Liver (tissue), 9 donors: Measurements from ENCODE around the gene AP3M1. TPM values are rescaled to one million over a fixed set of nuclear protein-coding genes. Genes with fewer than 3 reads are reported as not detected.

Source experiments
- DNase-seq: peaks from one replicate; pipeline ENCODE4 v3.0.0-alpha.2; 2017; ENCODE audit warnings: low spot score
- H3K27ac ChIP-seq, 2 donors: one replicate each; pipeline ENCODE4 v1.7.0; 2013; ENCODE audit warnings: inconsistent platforms in 2 of 2, low read length in 2 of 2, control low read depth in 1 of 2, low read depth in 1 of 2, mild to moderate bottlenecking in 1 of 2
- H3K27me3 ChIP-seq, 4 donors: one replicate each; pipeline versions ENCODE4 v1.6.1 to v1.7.0; 2013; ENCODE audit warnings: low read length in 3 of 4, inconsistent platforms in 1 of 4, mild to moderate bottlenecking in 1 of 4, moderate library complexity in 1 of 4; ENCODE audit not compliant: control insufficient read depth in 4 of 4, insufficient read depth in 4 of 4
- H3K36me3 ChIP-seq, 4 donors: one replicate each; pipeline versions ENCODE4 v1.6.1 to v1.7.0; 2013; ENCODE audit warnings: low read length in 3 of 4, mild to moderate bottlenecking in 3 of 4, low read depth in 1 of 4, moderate library complexity in 1 of 4; ENCODE audit not compliant: control insufficient read depth in 4 of 4, insufficient read depth in 3 of 4
- H3K4me1 ChIP-seq, 4 donors: one replicate each; pipeline versions ENCODE4 v1.6.1 to v1.7.0; 2013; ENCODE audit warnings: low read length in 3 of 4, mild to moderate bottlenecking in 3 of 4, moderate library complexity in 1 of 4; ENCODE audit not compliant: control insufficient read depth in 4 of 4, insufficient read depth in 4 of 4
- H3K4me3 ChIP-seq, 3 donors: one replicate each; pipeline versions ENCODE4 v1.6.1 to v1.7.0; 2013; ENCODE audit warnings: low read length in 3 of 3, control low read depth in 1 of 3, low read depth in 1 of 3, mild to moderate bottlenecking in 1 of 3
- H3K9ac ChIP-seq, 2 donors: one replicate each; pipeline ENCODE4 v1.7.0; 2013; ENCODE audit warnings: low read length in 2 of 2, mild to moderate bottlenecking in 2 of 2, moderate library complexity in 2 of 2, control low read depth in 1 of 2, low read depth in 1 of 2
- H3K9me3 ChIP-seq, 4 donors: one replicate each; pipeline versions ENCODE4 v1.6.1 to v1.7.0; 2013; ENCODE audit warnings: low read length in 3 of 4; ENCODE audit not compliant: control insufficient read depth in 4 of 4
- EGR1 ChIP-seq, 2 donors: IDR thresholded peaks; 2 replicates each; pipeline ENCODE4 v1.6.1; 2016 to 2018; ENCODE audit warnings: antibody characterized with exemption in 2 of 2, low read depth in 2 of 2
- FOXA2 ChIP-seq: IDR thresholded peaks from 2 replicates; pipeline ENCODE4 v1.6.1; 2016; ENCODE audit warnings: antibody characterized with exemption
- GABPA ChIP-seq, 2 donors: IDR thresholded peaks in 1 of 2; conservative IDR thresholded peaks in 1 of 2; 2 replicates each; pipeline ENCODE4 v1.6.1; 2016; ENCODE audit warnings: antibody characterized with exemption in 2 of 2, mild to moderate bottlenecking in 1 of 2, moderate library complexity in 1 of 2
- HNF4A ChIP-seq, 2 donors: conservative IDR thresholded peaks; 2 replicates each; pipeline ENCODE4 v1.6.1; 2016; ENCODE audit warnings: antibody characterized with exemption in 2 of 2, mild to moderate bottlenecking in 2 of 2
- HNF4G ChIP-seq: IDR thresholded peaks from 2 replicates; pipeline ENCODE4 v1.6.1; 2016; ENCODE audit warnings: antibody characterized with exemption
- JUND ChIP-seq, 2 donors: IDR thresholded peaks; 2 replicates each; pipeline ENCODE4 v1.6.1; 2016; ENCODE audit warnings: antibody characterized with exemption in 2 of 2
- NR2F2 ChIP-seq: IDR thresholded peaks from 2 replicates; pipeline ENCODE4 v1.6.1; 2016; ENCODE audit warnings: antibody characterized with exemption
- RAD21 ChIP-seq, 2 donors: IDR thresholded peaks; 2 replicates each; pipeline ENCODE4 v1.6.1; 2016; ENCODE audit warnings: antibody characterized with exemption in 2 of 2, mild to moderate bottlenecking in 2 of 2
- RXRA ChIP-seq, 2 donors: IDR thresholded peaks; 2 replicates each; pipeline ENCODE4 v1.6.1; 2017 to 2018; ENCODE audit warnings: antibody characterized with exemption in 2 of 2, mild to moderate bottlenecking in 1 of 2
- SP1 ChIP-seq: IDR thresholded peaks from 2 replicates; pipeline ENCODE4 v1.6.1; 2018; ENCODE audit warnings: antibody characterized with exemption, mild to moderate bottlenecking
- YY1 ChIP-seq: IDR thresholded peaks from 2 replicates; pipeline ENCODE4 v1.6.1; 2016; ENCODE audit warnings: antibody characterized with exemption, mild to moderate bottlenecking
- WGBS: extraction: QIAGEN DNeasy Blood & Tissue Kit; methylation state at CpG from one replicate; pipeline ENCODE4 v1.1.7; 2013; 5-methylcytosine and 5-hydroxymethylcytosine counted together
- polyA plus RNA-seq, 2 donors: library from polyadenylated mRNA; stranded (reverse) in 1 of 2; unstranded in 1 of 2; fragments of 200-250 nt in 1 of 2; fragments of >200 nt in 1 of 2; fragmentation: Nextera tagmentation in 1 of 2; extraction: Ambion mirVana in 1 of 2; gene quantifications; one replicate each; pipeline versions ENCODE4 v1.2.1 to v1.2.3, GENCODE V29; 2013 to 2015
- total RNA-seq, 2 donors: library from RNA; depleted of rRNA; stranded (reverse); fragments of >200 nt; gene quantifications; one replicate each; pipeline ENCODE4 v1.2.3, GENCODE V29; 2014
- TF ChIP-seq, protein P1 (sequence below): fragments of 150-350 bp; IDR thresholded peaks from 2 replicates; pipeline ENCODE4 v1.5.1; 2017; ENCODE audit warnings: improper control_type of control experiment, low read depth, low read length; ENCODE audit not compliant: missing input control
- TF ChIP-seq, protein P2 (sequence below): IDR thresholded peaks from 2 replicates; pipeline ENCODE4 v1.6.1; 2016; ENCODE audit warnings: antibody characterized with exemption
- TF ChIP-seq, protein P3 (sequence below): IDR thresholded peaks from 2 replicates; pipeline ENCODE4 v1.6.1; 2016; ENCODE audit warnings: antibody characterized with exemption
- TF ChIP-seq, protein P4 (sequence below): IDR thresholded peaks from 2 replicates; pipeline ENCODE4 v1.6.1; 2016; ENCODE audit warnings: antibody characterized with exemption
- TF ChIP-seq, protein P5 (sequence below): IDR thresholded peaks from 2 replicates; pipeline ENCODE4 v1.6.1; 2016; ENCODE audit warnings: antibody characterized with exemption, mild to moderate bottlenecking
- donor health status: healthy.
- donor health status: healthy.
- donor health status: healthy.
- donor health status: healthy.
- donor health status: healthy.

Gene AP3M1
- total and polyA plus RNA-seq, 4 donors, result 7.5 to 24.8 (median 16.6) TPM

DNA sequence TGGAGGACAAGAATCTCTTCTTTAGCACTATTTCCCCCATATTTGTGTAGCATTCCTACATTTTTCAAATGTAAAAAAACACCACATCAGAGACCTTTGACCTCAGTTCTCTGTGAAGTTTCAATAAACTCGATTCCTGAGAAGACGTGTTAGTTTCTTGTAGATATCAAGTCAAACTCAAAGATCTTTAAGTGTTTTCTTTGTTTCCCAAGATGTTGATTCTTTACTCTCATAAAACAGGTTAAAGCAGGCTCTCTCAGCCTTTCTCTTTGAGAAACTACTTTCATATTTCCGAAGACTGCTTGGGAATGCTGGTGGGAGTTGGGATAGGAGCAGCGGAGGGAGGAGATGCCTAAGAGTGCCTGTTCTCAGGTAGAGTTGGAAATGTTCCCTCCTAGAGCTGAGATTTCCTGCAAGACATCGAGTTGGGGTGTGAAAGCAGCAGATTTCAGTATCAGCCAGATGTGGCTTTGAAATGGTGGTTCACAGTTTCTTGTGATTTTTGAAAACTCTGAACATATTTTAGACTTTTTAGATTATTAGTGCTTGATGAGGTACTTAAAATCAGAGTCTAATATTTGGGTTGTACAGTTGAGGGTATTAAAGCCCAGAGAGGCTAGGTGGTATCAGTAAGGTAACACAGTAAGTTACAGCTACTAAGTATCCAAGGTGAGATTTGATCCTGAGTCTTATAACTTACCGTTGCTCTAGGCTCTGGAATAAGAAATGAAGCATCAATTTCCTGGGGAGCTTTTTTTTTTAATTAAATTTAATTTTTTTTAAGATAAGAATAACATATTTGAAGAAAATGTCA, 14.3 kb upstream of the AP3M1 start (continued):
- TF ChIP-seq RXRA (IDR thresholded peaks at IDR 0.05), result no peak
- no peak for TF ChIP-seq YY1

DNA sequence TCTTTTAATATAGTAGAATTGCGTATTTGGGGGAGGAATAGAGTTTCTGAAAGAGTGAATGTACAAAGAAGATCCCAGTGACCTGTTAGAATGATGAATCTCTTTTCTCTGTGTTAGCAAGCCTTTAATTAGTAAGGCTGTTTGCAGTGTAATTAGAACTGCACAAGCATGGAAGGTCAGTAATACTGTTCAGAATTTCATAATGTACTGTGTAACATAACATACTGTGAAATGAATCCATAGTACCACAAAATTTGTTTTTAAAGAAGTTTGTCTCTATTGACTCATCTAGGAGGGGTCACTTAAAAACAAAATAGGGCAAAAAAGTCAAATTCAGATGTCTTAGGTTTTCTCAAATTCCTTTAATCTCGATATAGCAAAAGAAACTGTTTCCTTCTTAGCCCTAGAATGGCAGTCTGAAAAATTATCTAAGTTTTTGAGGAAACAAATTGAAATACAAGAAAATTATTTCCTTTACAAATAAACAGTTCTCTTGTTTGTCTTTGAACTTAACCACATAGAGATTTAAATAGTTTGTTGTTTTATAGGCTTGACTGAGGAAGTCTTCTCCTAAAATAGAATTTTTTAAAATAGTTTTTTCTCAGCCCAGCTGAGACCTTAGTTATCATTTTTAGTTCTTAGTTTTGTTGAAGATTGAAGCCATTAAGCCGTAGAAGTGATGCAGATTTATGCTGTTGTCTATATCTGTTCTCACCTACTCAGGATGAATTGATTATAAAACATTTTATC, 12.9 kb upstream of the AP3M1 start:
- no peak for DNase-seq
- Histone ChIP-seq H3K9me3 (no peaks in the 10 kb centered on the region), H3K27ac (no peak overlapping the region), H3K27me3 (no peaks in the 10 kb centered on the region), H3K36me3 (no peaks in the 10 kb centered on the region), H3K4me1 (no peaks in the 10 kb centered on the region), H3K9ac (no peak overlapping the region), H3K4me3 (no peak overlapping the region)
- no peak for TF ChIP-seq NR2F2
- TF ChIP-seq JUND (IDR thresholded peaks at IDR 0.05), result no peak
- TF ChIP-seq, protein P1, sequence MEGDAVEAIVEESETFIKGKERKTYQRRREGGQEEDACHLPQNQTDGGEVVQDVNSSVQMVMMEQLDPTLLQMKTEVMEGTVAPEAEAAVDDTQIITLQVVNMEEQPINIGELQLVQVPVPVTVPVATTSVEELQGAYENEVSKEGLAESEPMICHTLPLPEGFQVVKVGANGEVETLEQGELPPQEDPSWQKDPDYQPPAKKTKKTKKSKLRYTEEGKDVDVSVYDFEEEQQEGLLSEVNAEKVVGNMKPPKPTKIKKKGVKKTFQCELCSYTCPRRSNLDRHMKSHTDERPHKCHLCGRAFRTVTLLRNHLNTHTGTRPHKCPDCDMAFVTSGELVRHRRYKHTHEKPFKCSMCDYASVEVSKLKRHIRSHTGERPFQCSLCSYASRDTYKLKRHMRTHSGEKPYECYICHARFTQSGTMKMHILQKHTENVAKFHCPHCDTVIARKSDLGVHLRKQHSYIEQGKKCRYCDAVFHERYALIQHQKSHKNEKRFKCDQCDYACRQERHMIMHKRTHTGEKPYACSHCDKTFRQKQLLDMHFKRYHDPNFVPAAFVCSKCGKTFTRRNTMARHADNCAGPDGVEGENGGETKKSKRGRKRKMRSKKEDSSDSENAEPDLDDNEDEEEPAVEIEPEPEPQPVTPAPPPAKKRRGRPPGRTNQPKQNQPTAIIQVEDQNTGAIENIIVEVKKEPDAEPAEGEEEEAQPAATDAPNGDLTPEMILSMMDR, result no peak
- no peak for TF ChIP-seq GABPA (IDR thresholded peaks at IDR 0.05 in 1 of 2, conservative IDR thresholded peaks at IDR 0.05 in 1 of 2)
- TF ChIP-seq EGR1 (IDR thresholded peaks at IDR 0.05; ENCODE audit: low read depth in 2 of 2), result no peak
- TF ChIP-seq RXRA (IDR thresholded peaks at IDR 0.05), result no peak
- no peak for TF ChIP-seq YY1
- no peak for TF ChIP-seq HNF4G
- no peak for TF ChIP-seq RAD21 (IDR thresholded peaks at IDR 0.05)
- no peak for TF ChIP-seq FOXA2
- TF ChIP-seq HNF4A (conservative IDR thresholded peaks at IDR 0.05), result no peak
- TF ChIP-seq, protein P2, sequence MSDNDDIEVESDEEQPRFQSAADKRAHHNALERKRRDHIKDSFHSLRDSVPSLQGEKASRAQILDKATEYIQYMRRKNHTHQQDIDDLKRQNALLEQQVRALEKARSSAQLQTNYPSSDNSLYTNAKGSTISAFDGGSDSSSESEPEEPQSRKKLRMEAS, result no peak
- TF ChIP-seq SP1, result no peak
- WGBS, result 81% methylated on average over 3 of the region's 3 CpGs

DNA sequence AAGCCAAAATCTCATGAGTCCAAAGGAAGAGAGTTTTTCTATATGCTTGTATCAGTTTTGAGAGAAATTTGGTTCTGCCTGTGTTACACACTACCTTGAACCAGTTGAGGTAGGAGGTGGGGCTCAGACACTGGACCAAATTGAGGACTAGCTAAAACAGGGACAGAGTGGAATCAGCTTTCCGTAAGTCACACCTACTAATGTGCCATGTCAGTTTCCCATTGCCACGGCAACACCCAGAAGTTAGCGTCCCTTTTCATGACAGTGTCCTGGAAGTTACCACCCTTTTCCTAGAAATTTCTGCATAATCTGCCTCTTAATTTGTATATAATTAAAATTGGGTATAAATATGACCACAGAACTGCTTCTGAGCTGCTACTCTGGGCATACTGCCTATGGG, 9.4 kb upstream of the AP3M1 start:
- no peak for DNase-seq
- Histone ChIP-seq H3K9me3 (no peaks in the 10 kb centered on the region), H3K4me1 (peaks cover 2 to 8% (median 5%) of the 10 kb centered on the region in 4 donors), H3K27ac (no peak overlapping the region), H3K4me3 (no peak overlapping the region), H3K27me3 (no peaks in the 10 kb centered on the region), H3K36me3 (no peaks in the 10 kb centered on the region), H3K9ac (no peak overlapping the region)
- 98% methylated on average over 3 of the region's 3 CpGs for WGBS
- TF ChIP-seq RAD21 (IDR thresholded peaks at IDR 0.05) (no peak), EGR1 (IDR thresholded peaks at IDR 0.05; ENCODE audit: low read depth in 2 of 2) (no peak), HNF4A (conservative IDR thresholded peaks at IDR 0.05) (no peak), FOXA2 (no peak), YY1 (no peak), JUND (IDR thresholded peaks at IDR 0.05) (no peak)
- TF ChIP-seq, protein P3, sequence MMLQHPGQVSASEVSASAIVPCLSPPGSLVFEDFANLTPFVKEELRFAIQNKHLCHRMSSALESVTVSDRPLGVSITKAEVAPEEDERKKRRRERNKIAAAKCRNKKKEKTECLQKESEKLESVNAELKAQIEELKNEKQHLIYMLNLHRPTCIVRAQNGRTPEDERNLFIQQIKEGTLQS, result no peak
- TF ChIP-seq, protein P2, result no peak
- TF ChIP-seq, protein P4, sequence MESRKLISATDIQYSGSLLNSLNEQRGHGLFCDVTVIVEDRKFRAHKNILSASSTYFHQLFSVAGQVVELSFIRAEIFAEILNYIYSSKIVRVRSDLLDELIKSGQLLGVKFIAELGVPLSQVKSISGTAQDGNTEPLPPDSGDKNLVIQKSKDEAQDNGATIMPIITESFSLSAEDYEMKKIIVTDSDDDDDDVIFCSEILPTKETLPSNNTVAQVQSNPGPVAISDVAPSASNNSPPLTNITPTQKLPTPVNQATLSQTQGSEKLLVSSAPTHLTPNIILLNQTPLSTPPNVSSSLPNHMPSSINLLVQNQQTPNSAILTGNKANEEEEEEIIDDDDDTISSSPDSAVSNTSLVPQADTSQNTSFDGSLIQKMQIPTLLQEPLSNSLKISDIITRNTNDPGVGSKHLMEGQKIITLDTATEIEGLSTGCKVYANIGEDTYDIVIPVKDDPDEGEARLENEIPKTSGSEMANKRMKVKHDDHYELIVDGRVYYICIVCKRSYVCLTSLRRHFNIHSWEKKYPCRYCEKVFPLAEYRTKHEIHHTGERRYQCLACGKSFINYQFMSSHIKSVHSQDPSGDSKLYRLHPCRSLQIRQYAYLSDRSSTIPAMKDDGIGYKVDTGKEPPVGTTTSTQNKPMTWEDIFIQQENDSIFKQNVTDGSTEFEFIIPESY, result no peak
- TF ChIP-seq, protein P1, result no peak
- TF ChIP-seq, protein P5, sequence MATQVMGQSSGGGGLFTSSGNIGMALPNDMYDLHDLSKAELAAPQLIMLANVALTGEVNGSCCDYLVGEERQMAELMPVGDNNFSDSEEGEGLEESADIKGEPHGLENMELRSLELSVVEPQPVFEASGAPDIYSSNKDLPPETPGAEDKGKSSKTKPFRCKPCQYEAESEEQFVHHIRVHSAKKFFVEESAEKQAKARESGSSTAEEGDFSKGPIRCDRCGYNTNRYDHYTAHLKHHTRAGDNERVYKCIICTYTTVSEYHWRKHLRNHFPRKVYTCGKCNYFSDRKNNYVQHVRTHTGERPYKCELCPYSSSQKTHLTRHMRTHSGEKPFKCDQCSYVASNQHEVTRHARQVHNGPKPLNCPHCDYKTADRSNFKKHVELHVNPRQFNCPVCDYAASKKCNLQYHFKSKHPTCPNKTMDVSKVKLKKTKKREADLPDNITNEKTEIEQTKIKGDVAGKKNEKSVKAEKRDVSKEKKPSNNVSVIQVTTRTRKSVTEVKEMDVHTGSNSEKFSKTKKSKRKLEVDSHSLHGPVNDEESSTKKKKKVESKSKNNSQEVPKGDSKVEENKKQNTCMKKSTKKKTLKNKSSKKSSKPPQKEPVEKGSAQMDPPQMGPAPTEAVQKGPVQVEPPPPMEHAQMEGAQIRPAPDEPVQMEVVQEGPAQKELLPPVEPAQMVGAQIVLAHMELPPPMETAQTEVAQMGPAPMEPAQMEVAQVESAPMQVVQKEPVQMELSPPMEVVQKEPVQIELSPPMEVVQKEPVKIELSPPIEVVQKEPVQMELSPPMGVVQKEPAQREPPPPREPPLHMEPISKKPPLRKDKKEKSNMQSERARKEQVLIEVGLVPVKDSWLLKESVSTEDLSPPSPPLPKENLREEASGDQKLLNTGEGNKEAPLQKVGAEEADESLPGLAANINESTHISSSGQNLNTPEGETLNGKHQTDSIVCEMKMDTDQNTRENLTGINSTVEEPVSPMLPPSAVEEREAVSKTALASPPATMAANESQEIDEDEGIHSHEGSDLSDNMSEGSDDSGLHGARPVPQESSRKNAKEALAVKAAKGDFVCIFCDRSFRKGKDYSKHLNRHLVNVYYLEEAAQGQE, result no peak
